ENCODE results near the gene RABGGTA. TPM values are rescaled to one million over a fixed set of nuclear protein-coding genes. Genes with fewer than 3 reads are reported as not detected.
A peak's percentile ranks its signal among the peaks of the same experiment; 100 is the strongest.
"Not testable (repeated sequence)": the region's sequence is repeated elsewhere in the genome, so short reads cannot be mapped to it uniquely, and the experiment has no call there.

The RABGGTA gene
- total RNA-seq, 4 donors from 2014 or later, result 29.8 to 44.8 (median 33.5) TPM

DNA sequence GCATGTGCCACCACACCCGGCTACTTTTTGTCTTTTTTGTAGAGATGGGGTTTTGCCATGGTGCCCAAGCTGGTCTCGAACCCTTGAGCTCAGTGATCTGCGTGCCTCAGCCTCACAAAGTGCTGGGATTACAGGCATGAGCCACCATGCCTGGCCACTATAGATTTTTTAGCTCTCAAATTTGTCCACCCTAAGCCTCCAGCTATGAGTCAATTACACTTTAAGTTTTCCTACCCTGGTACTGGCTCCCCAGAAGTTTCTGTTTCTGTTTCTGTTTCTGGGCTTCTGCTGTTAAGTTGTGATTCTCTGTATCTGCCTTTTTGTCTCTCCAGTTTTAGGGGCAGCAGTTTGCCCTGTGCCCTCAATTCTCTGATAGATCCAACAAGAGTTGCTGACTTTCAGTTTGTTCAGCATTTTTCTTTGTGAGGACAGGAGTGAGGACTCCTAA, 24.6 kb downstream of the RABGGTA start:
- H3K27ac ChIP-seq, result no peak overlapping the region
- intact Hi-C loops (cut with DNase I), result no loop called here
- H3K9me3 ChIP-seq, result no peaks in the 10 kb centered on the region
- H3K36me3 ChIP-seq, result no peaks in the 10 kb centered on the region
- 78 to 87% methylated on average over 3 of the region's 3 CpGs for WGBS, 2 donors
- H3K4me3 ChIP-seq (replicated peaks in 1 of 3), result no peak overlapping the region
- TF ChIP-seq, protein P1, sequence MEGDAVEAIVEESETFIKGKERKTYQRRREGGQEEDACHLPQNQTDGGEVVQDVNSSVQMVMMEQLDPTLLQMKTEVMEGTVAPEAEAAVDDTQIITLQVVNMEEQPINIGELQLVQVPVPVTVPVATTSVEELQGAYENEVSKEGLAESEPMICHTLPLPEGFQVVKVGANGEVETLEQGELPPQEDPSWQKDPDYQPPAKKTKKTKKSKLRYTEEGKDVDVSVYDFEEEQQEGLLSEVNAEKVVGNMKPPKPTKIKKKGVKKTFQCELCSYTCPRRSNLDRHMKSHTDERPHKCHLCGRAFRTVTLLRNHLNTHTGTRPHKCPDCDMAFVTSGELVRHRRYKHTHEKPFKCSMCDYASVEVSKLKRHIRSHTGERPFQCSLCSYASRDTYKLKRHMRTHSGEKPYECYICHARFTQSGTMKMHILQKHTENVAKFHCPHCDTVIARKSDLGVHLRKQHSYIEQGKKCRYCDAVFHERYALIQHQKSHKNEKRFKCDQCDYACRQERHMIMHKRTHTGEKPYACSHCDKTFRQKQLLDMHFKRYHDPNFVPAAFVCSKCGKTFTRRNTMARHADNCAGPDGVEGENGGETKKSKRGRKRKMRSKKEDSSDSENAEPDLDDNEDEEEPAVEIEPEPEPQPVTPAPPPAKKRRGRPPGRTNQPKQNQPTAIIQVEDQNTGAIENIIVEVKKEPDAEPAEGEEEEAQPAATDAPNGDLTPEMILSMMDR (IDR thresholded peaks at IDR 0.05), result no peak
- TF ChIP-seq POLR2A (IDR thresholded peaks at IDR 0.05), result no peak
- DNase-seq, result no peak
- peaks cover 5 to 7% of the 10 kb centered on the region in 2 donors for H3K4me1 ChIP-seq
- H3K27me3 ChIP-seq, result no peaks in the 10 kb centered on the region

DNA sequence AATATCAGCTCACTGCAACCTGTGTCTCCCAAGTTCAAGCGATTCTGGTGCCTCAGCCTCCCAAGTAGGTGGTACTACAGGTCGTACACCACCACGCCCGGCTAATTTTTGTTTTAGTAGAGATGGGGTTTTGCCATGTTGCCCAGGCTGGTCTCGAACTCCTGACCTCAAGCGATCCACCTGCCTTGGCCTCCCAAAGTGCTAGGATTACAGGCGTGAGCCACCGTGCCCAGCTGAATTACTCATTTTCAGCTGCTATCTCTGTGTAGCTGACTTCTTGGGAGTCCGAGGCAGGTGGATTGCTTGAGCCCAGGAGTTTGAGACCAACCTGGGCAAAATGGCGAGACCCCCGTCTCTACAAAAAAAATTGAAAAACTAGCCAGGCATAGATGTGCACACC, 26.0 kb downstream of the RABGGTA start:
- H3K9me3 ChIP-seq; H3K36me3 ChIP-seq; H3K27ac ChIP-seq; intact Hi-C loops (cut with DNase I); H3K27me3 ChIP-seq; H3K4me3 ChIP-seq (replicated peaks in 1 of 3); DNase-seq: not testable (repeated sequence)
- H3K4me1 ChIP-seq, result peaks cover 18% of the 10 kb centered on the region in 2 donors
- 94 to 95% methylated on average over 11 of the region's 11 CpGs for WGBS, 2 donors

DNA sequence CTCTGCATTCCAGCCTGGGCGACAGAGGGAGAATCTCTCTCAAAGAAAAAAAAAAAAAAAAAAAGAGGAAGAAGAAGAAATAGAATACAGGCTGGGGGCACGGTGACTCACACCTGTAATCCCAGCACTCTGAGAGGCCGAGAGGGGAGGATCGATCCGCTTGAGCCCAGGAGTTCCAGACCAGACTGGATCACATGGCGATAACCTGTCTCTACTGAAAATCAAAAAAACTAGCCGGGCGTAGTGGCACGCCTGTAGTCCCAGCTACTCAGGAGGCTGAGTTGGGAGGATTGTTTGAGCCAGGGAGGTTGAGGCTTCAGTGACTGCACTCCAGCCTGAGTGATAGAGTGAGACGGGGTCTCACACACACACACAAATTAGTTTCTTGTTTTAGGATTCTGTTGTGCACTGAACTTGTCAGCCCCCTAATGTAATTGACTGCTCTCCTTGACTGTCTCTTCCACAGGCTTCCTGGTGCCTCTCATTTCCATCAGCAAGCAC, 28.0 kb downstream of the RABGGTA start:
- Histone ChIP-seq H3K27me3 (no peaks in the 10 kb centered on the region), H3K9me3 (no peaks in the 10 kb centered on the region), H3K36me3 (peaks cover 26 to 28% of the 10 kb centered on the region in 2 donors), H3K27ac (peak overlapping the region; percentile 92 to 98 (median 96)), H3K4me1 (peaks cover 18 to 32% of the 10 kb centered on the region in 2 donors), H3K4me3 (replicated peaks in 1 of 3) (peak overlapping the region in 2 of 3 donors; percentile 8 to 65)
- TF ChIP-seq, protein P1 (IDR thresholded peaks at IDR 0.05), result no peak
- no peak for TF ChIP-seq POLR2A (IDR thresholded peaks at IDR 0.05)
- peak in 1 of 2 donors; percentile 19 for DNase-seq
- intact Hi-C loops (cut with DNase I), result loop anchor here (2.0 kb wide), 1 partner anchor 57 kb away; no protein-coding TSS in a partner anchor
- WGBS, 2 donors, result 61 to 70% methylated on average over 10 of the region's 10 CpGs

DNA sequence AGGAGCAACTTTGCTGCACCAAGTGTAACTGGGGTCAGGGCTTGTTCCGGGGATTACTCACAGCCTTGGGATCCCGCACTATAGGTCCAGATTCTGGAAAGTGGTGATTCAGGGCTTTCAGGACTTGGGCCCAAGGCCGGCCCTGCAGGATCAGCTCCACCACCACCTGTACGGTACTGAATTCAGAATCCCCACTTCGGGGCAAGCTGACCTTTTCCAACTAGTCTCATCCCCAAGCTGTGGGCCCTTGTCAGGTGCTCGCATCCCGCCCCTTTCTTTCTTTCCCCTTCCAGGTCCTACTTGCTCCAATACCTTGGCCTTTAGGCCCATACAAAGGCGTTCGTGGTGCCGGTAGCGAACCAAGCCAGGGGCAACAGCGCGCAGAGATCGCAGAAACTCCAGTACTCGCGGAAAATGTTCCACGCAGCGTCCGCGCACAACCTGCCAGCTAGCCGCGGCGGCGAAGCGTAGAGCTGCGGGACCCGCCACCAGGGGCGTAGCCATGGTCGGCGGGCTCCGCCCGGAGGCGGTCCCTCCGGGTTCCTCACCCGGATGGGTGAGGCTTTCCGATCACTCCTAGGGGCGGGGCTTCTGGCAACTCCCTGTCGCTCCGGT, 29.5 kb downstream of the RABGGTA start:
- Histone ChIP-seq H3K36me3 (peaks cover 37 to 42% of the 10 kb centered on the region in 2 donors), H3K4me3 (replicated peaks in 1 of 3) (peak overlapping the region; percentile 19 to 77 (median 65)), H3K9me3 (no peaks in the 10 kb centered on the region), H3K27ac (peak overlapping the region; percentile 92 to 98 (median 96)), H3K4me1 (peaks cover 18 to 32% of the 10 kb centered on the region in 2 donors), H3K27me3 (no peaks in the 10 kb centered on the region)
- no peak for TF ChIP-seq POLR2A (IDR thresholded peaks at IDR 0.05)
- TF ChIP-seq, protein P1 (IDR thresholded peaks at IDR 0.05), result peak in 4 of 6 experiments; percentile 38 to 60 (median 54)
- WGBS, 2 donors, result 1 to 2% methylated on average over 25 to 26 of the region's 39 CpGs
- peak; percentile 95 for DNase-seq
- intact Hi-C loops (cut with DNase I), result loop anchor here (2.0 kb wide), 1 partner anchor 59 kb away; no protein-coding TSS in a partner anchor

DNA sequence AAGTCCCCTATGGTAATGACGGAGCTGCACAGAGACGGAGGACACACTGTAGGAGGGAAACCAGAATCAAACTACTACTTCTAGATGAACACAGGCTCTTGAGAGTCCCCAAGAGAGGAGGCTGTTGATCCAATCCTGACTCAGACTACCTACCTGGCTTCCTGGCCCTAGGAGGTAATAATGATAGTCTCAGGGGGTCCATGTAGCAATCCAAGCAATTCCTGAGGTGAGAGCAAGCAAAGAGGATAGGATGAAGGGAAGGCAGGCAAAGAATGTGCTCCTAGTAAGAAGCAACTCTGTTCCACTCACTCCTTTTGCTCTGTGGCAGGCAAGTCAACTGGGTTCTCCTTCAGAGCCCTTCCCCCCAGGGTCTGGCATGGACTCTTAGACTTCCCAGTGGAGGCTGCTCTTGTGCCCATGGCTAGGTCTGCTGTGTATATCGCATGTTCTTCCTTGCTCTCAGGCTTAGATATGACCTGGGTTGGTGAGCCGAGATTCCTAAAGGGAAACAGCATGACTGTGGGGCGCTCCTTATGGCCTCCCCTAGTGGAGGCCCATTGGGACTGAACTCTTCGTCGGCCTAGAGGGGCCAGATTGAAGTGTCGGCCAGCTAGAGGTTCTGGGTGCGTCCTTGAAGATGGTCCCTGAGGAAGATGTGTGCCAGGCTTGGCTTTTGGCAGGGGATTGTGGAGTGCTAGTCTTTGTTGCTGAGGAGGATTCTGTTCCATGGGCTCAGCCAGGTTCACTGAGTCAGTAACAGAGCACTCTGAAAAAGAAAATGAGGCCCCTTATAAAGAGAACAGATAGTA, 31.1 kb downstream of the RABGGTA start:
- no peaks in the 10 kb centered on the region for H3K27me3 ChIP-seq
- H3K36me3 ChIP-seq, result peaks cover 50 to 57% of the 10 kb centered on the region in 2 donors
- no peaks in the 10 kb centered on the region for H3K9me3 ChIP-seq
- no peak for DNase-seq
- no peak overlapping the region for H3K27ac ChIP-seq
- peaks cover 18 to 32% of the 10 kb centered on the region in 2 donors for H3K4me1 ChIP-seq
- WGBS, 2 donors, result 77 to 93% methylated on average over 9 of the region's 9 CpGs
- intact Hi-C loops (cut with DNase I), result no loop called here
- no peak overlapping the region for H3K4me3 ChIP-seq (replicated peaks in 1 of 3)
- TF ChIP-seq POLR2A (IDR thresholded peaks at IDR 0.05), result no peak
- TF ChIP-seq, protein P1 (IDR thresholded peaks at IDR 0.05), result no peak
